ENCODE data around the gene CCDC120.

CCDC120 gene

GRCh38 chrX:49061916-49062315 is 3.1 kb downstream of the CCDC120 start:
- no peak for DNase-seq

GRCh38 chrX:49063715-49064114 is 4.9 kb downstream of the CCDC120 start:
- DNase-seq = no peak

- no peak for DNase-seq
Observed at GRCh38 chrX:49064303-49064702, 5.5 kb downstream of the CCDC120 start.

- DNase-seq = no peak
Observed at GRCh38 chrX:49064735-49065134, 5.9 kb downstream of the CCDC120 start.

GRCh38 chrX:49066278-49066677 is 7.5 kb downstream of the CCDC120 start:
- no peak for DNase-seq

GRCh38 chrX:49066690-49067089 is 7.9 kb downstream of the CCDC120 start:
- DNase-seq = no peak

- no peak for DNase-seq
Observed at GRCh38 chrX:49067285-49068120, 8.7 kb downstream of the CCDC120 start.

- no peak for DNase-seq
Observed at GRCh38 chrX:49069038-49069437, 10.2 kb downstream of the CCDC120 start.

GRCh38 chrX:49070988-49071387 is 12.2 kb downstream of the CCDC120 start:
- no peak for DNase-seq

- DNase-seq = no peak
Observed at GRCh38 chrX:49071877-49072711, 13.3 kb downstream of the CCDC120 start.

GRCh38 chrX:49072712-49073095 is 13.9 kb downstream of the CCDC120 start:
- no peak for DNase-seq

- peak; percentile 92 for DNase-seq
Observed at GRCh38 chrX:49073601-49074575, 15.1 kb downstream of the CCDC120 start, which contains the start of gene PRAF2. Gene PRAF2 (minus strand): TSS chrX:49074002. CDS start chrX:49073987, 15 bp downstream.

GRCh38 chrX:49075347-49075746 is 16.5 kb downstream of the CCDC120 start:
- DNase-seq = no peak

- no peak for DNase-seq
Observed at GRCh38 chrX:49077941-49078340, 19.1 kb downstream of the CCDC120 start.

GRCh38 chrX:49079489-49080428 is 21.0 kb downstream of the CCDC120 start, which contains the start of gene WDR45:
Gene WDR45 (minus strand): TSS chrX:49079887. CDS start chrX:49078095, 1,792 bp downstream.
- peak; percentile 84 for DNase-seq

GRCh38 chrX:49082271-49082871 is 23.6 kb downstream of the CCDC120 start:
- no peak for DNase-seq

GRCh38 chrX:49089553-49089952 is 30.8 kb downstream of the CCDC120 start:
- DNase-seq = no peak

- DNase-seq = no peak
Observed at GRCh38 chrX:49096419-49096818, 37.6 kb downstream of the CCDC120 start.

- peak; percentile 91 for DNase-seq
Observed at GRCh38 chrX:49100704-49101628, 42.2 kb downstream of the CCDC120 start.

- DNase-seq = no peak
Observed at GRCh38 chrX:49101629-49101984, 42.8 kb downstream of the CCDC120 start.

All from activated CD8-positive, alpha-beta memory T cell treated with anti-CD3 and anti-CD28 coated beads for 24 hours (primary cell).